Thoracic aorta endothelial cell (primary cell): ENCODE data around the gene STIM1. TPM values are rescaled to one million over a fixed set of nuclear protein-coding genes. Genes with fewer than 3 reads are reported as not detected.

Source experiments
- small RNA-seq: library from RNA; depleted of rRNA; stranded (forward); fragments of <200 nt; gene quantifications from one replicate; pipeline ENCODE3, GENCODE V24; 2012
- total RNA-seq: library from RNA; depleted of rRNA; stranded (reverse); fragments of >200 nt; gene quantifications from 2 replicates; pipeline ENCODE4 v1.2.3, GENCODE V29; 2012

Gene STIM1
- total RNA-seq: 27.4 and 28.5 TPM in 2 replicates

GRCh38 chr11:3854977-3855807 is at the start of gene STIM1:
Gene STIM1, plus strand, starts transcription at chr11:3855664. Its CDS starts 607 bp downstream, at chr11:3856271.

GRCh38 chr11:3807909-3808860 is 47.3 kb upstream of the STIM1 start, which contains the start of gene PGAP2:
Gene PGAP2, plus strand, starts transcription at chr11:3808560. Its CDS starts 2,700 bp downstream, at chr11:3811260.

GRCh38 chr11:3840870-3841425 is 14.5 kb upstream of the STIM1 start, which contains the start of gene RHOG:
Gene RHOG, minus strand, starts transcription at chr11:3840959. Its CDS starts 12,821 bp downstream, at chr11:3828138.

GRCh38 chr11:4094348-4095291 is 239.2 kb downstream of the STIM1 start, which contains the start of gene RRM1:
Gene RRM1, plus strand, starts transcription at chr11:4094799. Its CDS starts 214 bp downstream, at chr11:4095013.

Small RNAs within 50 kb of the gene (small RNA-seq; reads per million reads assigned to genes)
- not detected for gene AC087441.2
- gene RF00409: not detected
- not detected for gene RPS29P20

Other genes with a start within 250 kb of the STIM1 start
- 0.07 TPM in 1 of 2 replicates, not detected in the other for gene ART5, start 213.7 kb upstream of the STIM1 start, total RNA-seq
- gene ART1, start 210.5 kb upstream of the STIM1 start, total RNA-seq: not detected in 2 replicates
- 0.72 and 1.1 TPM in 2 replicates for gene CHRNA10, start 184.3 kb upstream of the STIM1 start, total RNA-seq
- gene NUP98, start 58.1 kb upstream of the STIM1 start, total RNA-seq: 159 and 180 TPM in 2 replicates
- gene PGAP2, start 47.1 kb upstream of the STIM1 start, total RNA-seq: 9.7 and 12.3 TPM in 2 replicates
- 17.3 and 23.0 TPM in 2 replicates for gene RHOG, start 14.7 kb upstream of the STIM1 start, total RNA-seq
- gene RRM1, start 239.1 kb downstream of the STIM1 start, total RNA-seq: 183 and 200 TPM in 2 replicates